Astrocyte (in vitro differentiated cells and primary cell): ENCODE measurements around the gene B4GALT3.

Experiments used
- EZH2 ChIP-seq: IDR thresholded peaks from 2 replicates; pipeline ENCODE4 v1.6.1; 2012; ENCODE audit warnings: mild to moderate bottlenecking, low read length, inconsistent platforms; ENCODE audit not compliant: insufficient read depth
- TF ChIP-seq, protein P1 (sequence below): IDR thresholded peaks from 2 replicates; pipeline ENCODE4 v1.5.1; 2011; ENCODE audit warnings: low read depth, mild to moderate bottlenecking, inconsistent platforms, low read length, moderate library complexity; ENCODE audit not compliant: insufficient read depth

DNA sequence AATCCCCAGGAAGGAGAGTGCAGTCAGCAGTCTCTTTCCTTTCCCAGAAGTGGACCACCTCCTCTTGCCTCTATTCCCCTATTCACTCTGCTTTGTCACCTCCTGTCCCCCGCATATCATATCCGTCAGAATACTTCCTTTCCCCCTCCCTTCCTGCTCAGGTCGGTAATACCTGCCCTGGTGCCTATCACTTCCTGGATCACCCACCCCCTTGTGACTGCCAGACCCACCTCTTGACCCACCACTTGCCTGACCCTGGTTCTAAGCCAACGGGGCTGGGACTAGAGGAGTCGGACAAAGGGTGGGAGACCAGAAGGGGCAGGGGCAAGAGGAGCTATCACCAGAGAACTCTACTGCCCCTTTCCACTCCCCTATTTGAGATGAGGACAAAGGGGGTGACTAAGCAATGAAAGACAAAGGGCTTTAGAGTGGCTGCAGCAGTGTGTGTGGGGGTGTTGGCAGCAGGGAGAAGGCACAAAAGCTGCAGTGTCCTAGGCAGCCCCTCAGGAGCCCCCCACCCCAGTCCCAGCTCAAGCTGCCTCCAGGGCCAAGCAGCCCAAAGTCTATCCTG is 23.2 kb upstream of the B4GALT3 start:
- TF ChIP-seq, protein P1, sequence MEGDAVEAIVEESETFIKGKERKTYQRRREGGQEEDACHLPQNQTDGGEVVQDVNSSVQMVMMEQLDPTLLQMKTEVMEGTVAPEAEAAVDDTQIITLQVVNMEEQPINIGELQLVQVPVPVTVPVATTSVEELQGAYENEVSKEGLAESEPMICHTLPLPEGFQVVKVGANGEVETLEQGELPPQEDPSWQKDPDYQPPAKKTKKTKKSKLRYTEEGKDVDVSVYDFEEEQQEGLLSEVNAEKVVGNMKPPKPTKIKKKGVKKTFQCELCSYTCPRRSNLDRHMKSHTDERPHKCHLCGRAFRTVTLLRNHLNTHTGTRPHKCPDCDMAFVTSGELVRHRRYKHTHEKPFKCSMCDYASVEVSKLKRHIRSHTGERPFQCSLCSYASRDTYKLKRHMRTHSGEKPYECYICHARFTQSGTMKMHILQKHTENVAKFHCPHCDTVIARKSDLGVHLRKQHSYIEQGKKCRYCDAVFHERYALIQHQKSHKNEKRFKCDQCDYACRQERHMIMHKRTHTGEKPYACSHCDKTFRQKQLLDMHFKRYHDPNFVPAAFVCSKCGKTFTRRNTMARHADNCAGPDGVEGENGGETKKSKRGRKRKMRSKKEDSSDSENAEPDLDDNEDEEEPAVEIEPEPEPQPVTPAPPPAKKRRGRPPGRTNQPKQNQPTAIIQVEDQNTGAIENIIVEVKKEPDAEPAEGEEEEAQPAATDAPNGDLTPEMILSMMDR, result no peak
- no peak for TF ChIP-seq EZH2
